HG03520 (cell line): ENCODE data around the gene TSSK2.
"Not testable (repeated sequence)": the region's sequence is repeated elsewhere in the genome, so short reads cannot be mapped to it uniquely, and the experiment has no call there.

Experiments
- ATAC-seq: cut with Tn5 transposase; IDR thresholded peaks from one replicate; pipeline ENCODE4 v1.9.1; 2021; ENCODE audit warnings: mild to moderate bottlenecking, moderate library complexity; ENCODE audit not compliant: unreplicated experiment

The TSSK2 gene

GRCh38 chr22:19130959-19131684 is at the start of gene TSSK2:
TSS of gene TSSK2 (plus strand) at chr22:19131308. CDS start at chr22:19131400, 92 bp downstream.
- ATAC-seq = no peak

- no peak for ATAC-seq
Observed at GRCh38 chr22:19081351-19081750, 49.8 kb upstream of the TSSK2 start.

GRCh38 chr22:19082101-19082500 is 49.0 kb upstream of the TSSK2 start:
- ATAC-seq = no peak

GRCh38 chr22:19082793-19083192 is 48.3 kb upstream of the TSSK2 start:
- ATAC-seq = no peak

GRCh38 chr22:19084126-19084525 is 47.0 kb upstream of the TSSK2 start:
- ATAC-seq = not testable (repeated sequence)

GRCh38 chr22:19084586-19084985 is 46.5 kb upstream of the TSSK2 start:
- not testable (repeated sequence) for ATAC-seq

GRCh38 chr22:19085233-19085718 is 45.8 kb upstream of the TSSK2 start:
- ATAC-seq = no peak

GRCh38 chr22:19086417-19086816 is 44.7 kb upstream of the TSSK2 start:
- ATAC-seq = no peak

- ATAC-seq = no peak
Observed at GRCh38 chr22:19086896-19087295, 44.2 kb upstream of the TSSK2 start.

- ATAC-seq = no peak
Observed at GRCh38 chr22:19088866-19089595, 42.1 kb upstream of the TSSK2 start.

GRCh38 chr22:19090183-19090582 is 40.9 kb upstream of the TSSK2 start:
- no peak for ATAC-seq

GRCh38 chr22:19090586-19091127 is 40.5 kb upstream of the TSSK2 start:
- no peak for ATAC-seq

GRCh38 chr22:19092725-19093124 is 38.4 kb upstream of the TSSK2 start:
- no peak for ATAC-seq

- ATAC-seq = no peak
Observed at GRCh38 chr22:19094393-19094997, 36.6 kb upstream of the TSSK2 start.

GRCh38 chr22:19096555-19096954 is 34.6 kb upstream of the TSSK2 start:
- ATAC-seq = no peak

GRCh38 chr22:19097518-19097917 is 33.6 kb upstream of the TSSK2 start:
- ATAC-seq = no peak

- no peak for ATAC-seq
Observed at GRCh38 chr22:19098157-19098556, 33.0 kb upstream of the TSSK2 start.

- no peak for ATAC-seq
Observed at GRCh38 chr22:19103880-19104821, 27.0 kb upstream of the TSSK2 start.

- no peak for ATAC-seq
Observed at GRCh38 chr22:19105456-19105855, 25.7 kb upstream of the TSSK2 start.
